Kidney glomerular epithelial cell (primary cell): ENCODE results near the gene SLC25A26.

ENCODE experiments used
- DNase-seq: peaks from one replicate; lab custom pipeline; 2025; lab: John Stamatoyannopoulos, UW

SLC25A26 gene

GRCh38 chr3:66396888-66397287 lies 176.1 kb downstream of the SLC25A26 start:
- no peak for DNase-seq

- no peak for DNase-seq
Observed at GRCh38 chr3:66397745-66398144, 176.9 kb downstream of the SLC25A26 start.

GRCh38 chr3:66398228-66399025 lies 177.6 kb downstream of the SLC25A26 start:
- DNase-seq = no peak

GRCh38 chr3:66399529-66400232 lies 178.9 kb downstream of the SLC25A26 start:
- DNase-seq = no peak

- DNase-seq = no peak
Observed at GRCh38 chr3:66400411-66401156, 179.8 kb downstream of the SLC25A26 start.

GRCh38 chr3:66401157-66401550 lies 180.4 kb downstream of the SLC25A26 start:
- DNase-seq = no peak

- no peak for DNase-seq
Observed at GRCh38 chr3:66401675-66402491, 181.1 kb downstream of the SLC25A26 start.

- no peak for DNase-seq
Observed at GRCh38 chr3:66402596-66403290, 181.9 kb downstream of the SLC25A26 start.

GRCh38 chr3:66403323-66403990 lies 182.7 kb downstream of the SLC25A26 start:
- no peak for DNase-seq

- no peak for DNase-seq
Observed at GRCh38 chr3:66404197-66404596, 183.4 kb downstream of the SLC25A26 start.

GRCh38 chr3:66404903-66405700 lies 184.3 kb downstream of the SLC25A26 start:
- DNase-seq = no peak

GRCh38 chr3:66405701-66406091 lies 184.9 kb downstream of the SLC25A26 start:
- no peak for DNase-seq

GRCh38 chr3:66406163-66406562 lies 185.4 kb downstream of the SLC25A26 start:
- no peak for DNase-seq

GRCh38 chr3:66406831-66407610 lies 186.2 kb downstream of the SLC25A26 start:
- no peak for DNase-seq

- no peak for DNase-seq
Observed at GRCh38 chr3:66407611-66408218, 186.9 kb downstream of the SLC25A26 start.

- no peak for DNase-seq
Observed at GRCh38 chr3:66409771-66410754, 189.3 kb downstream of the SLC25A26 start.

GRCh38 chr3:66410976-66411375 lies 190.2 kb downstream of the SLC25A26 start:
- no peak for DNase-seq
